GM21381 (cell line): ENCODE measurements around the gene ALDH3A1.

ENCODE experiments used
- ATAC-seq: cut with Tn5 transposase; IDR thresholded peaks from one replicate; pipeline ENCODE4 v1.9.1; 2021; ENCODE audit warnings: mild to moderate bottlenecking, moderate library complexity; ENCODE audit not compliant: unreplicated experiment

Gene ALDH3A1

DNA sequence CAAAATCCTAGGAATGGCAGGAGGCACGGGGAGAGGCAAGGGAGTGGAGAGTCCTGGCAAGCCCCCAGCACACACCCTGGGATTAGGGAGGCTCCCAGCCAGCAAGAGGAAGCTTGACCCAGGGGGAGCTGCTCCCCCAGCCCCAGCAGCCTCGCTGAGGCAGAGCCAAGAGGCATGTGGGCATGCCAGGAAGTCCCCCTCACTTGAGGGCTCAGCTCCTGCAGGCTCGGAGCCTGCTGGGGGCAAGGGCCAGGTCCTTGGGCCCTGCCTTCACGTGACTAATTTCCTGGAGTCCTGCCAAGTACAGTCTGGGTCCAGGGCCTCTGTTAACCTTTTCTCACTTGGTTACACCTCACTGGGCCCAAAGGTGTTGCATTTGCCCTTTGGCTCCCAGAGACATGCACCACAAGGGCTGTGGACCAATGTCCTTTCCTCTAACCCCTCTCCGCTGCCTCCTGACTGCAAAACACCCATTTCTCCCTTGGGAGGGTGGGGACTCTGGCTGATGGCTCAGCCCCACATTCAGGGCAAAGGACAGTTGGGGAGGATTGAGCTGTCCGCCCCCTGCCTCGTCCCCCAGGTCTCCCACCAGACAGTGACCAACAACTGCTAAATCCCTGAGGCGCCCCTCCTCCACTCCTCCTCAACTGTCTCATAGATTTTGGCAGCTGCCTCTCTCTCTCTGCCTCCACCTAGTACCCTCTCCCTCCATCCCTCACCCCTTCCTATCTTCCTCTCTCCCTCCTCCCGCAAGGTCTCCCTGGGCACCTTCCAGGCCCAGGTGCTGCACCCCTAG, 27.3 kb downstream of the ALDH3A1 start:
- no peak for ATAC-seq

DNA sequence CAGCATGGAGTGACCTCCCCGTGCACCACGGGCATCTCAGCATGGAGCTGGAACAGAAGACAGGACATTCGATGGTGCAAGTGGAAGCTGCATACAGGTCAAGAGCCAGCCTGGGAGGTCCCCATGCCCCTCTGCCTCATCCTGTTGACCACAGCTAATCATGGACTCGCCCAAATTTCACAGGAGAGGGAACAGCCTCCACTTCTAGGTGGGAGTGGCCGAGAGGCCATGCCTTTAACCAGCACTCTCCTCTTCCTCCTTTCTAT, 28.0 kb downstream of the ALDH3A1 start:
- ATAC-seq = no peak

DNA sequence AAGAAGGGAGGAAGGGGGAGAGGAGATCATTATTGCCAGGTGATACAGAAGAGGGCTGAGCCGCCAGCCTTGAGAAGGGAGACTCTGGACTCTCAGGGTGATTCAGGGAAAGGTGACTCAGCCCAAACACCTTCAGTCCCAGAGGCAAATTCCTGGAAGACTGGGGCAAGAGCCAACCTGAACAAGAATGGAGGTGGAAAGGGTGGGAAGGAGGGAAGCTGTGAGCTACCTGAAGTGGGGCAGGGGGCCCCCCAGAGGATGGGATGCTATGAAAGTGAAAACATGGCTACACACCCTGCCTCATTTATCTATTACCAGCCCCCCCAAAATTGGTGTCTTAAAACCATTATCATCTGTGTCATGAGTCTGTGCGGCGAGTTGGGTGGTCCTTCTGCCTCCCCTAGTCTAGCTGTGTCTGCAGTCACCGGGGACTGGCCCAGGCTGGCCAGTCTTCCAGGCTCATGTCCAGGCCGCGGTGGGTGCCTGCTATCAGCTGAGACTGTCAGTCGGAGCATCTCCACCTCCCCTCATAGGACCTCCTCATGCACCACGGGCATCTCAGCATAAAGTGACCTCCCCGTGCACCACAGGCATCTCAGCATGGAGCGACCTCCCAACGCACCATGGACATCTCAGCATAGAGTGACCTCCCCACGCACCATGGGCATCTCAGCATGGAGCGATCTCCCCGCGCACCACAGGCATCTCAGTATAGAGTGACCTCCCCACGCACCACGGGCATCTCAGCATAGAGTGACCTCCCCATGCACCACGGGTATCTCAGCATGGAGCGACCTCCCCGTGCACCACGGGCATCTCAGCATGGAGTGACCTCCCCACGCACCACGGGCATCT, 28.5 kb downstream of the ALDH3A1 start:
- no peak for ATAC-seq

DNA sequence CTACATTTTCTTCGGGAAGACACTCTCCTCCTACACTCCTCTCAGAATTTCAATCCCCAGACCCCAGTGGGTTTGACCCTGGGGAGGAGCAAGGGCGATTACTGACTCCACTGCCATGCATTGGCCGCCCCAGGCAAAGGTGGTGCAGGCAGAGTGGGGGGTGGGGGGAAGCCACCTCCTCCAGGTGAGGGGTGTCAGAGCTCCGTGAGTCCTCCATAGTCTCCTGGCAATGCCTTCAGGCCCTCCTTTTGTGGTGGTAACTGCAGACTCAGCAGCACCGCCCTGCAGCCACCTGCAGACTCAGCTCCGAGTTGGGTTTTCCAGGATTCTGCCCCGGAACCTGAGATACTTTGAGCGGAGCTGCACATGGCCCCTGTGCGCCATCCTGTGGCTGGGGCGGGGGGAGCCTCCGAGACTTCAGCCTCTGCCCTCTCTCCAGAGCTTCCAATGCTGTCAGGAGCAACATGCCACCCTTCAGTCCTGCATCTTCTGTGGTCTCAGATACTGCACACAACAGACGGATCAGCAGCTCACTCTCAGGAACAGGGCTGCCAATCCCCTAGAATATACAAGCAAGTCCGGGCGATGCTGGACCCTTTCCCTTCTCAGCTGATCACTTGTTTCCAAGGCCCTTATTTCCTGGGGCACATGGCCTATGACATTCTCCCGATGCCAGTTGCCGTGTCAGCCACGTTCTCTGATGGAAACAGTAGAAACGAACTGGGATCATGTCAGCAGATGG, 29.3 kb downstream of the ALDH3A1 start:
- no peak for ATAC-seq

GRCh38 chr17:19718041-19718612, 30.0 kb downstream of the ALDH3A1 start:
- no peak for ATAC-seq

DNA sequence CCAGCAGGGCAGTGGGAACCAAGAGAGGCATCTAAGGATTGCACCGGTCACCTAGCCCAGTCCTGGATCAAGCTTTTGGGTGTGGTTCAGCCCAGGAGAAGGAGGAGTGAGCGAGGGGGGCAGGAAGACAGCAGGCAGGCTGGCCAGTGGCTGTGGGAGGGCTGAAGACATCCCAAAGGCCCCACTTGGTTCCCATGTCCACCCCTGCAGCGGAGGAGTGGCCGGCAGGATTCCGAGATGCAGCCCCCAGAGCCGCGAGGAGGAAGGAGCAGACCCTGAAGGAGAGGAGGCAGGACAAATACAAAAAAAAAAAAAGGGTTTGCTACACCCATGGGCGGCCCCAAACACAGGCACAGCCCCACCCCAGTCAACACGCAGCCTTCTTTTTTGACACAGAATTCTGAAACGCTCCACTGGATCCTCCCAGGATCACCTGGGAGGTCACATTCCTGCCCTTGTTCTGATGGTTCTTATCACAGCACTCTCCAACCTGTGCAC, 30.6 kb downstream of the ALDH3A1 start:
- no peak for ATAC-seq

DNA sequence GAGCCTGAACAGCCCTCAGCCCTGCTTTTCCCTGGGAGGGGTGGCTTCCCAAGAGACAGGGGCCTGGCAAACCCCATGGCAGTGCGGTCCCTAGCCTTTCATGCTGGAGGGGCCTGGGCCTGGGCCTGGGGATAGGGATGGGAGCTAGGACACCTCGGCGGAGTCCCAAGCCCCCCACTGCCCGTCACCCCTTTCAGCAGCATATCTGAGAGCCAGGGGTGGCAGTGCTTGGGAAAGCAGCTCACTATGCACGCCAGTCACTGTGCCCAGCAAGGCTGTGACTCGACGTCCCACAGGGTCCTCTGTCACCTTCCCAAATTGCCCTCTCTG, 31.1 kb downstream of the ALDH3A1 start:
- ATAC-seq = no peak

DNA sequence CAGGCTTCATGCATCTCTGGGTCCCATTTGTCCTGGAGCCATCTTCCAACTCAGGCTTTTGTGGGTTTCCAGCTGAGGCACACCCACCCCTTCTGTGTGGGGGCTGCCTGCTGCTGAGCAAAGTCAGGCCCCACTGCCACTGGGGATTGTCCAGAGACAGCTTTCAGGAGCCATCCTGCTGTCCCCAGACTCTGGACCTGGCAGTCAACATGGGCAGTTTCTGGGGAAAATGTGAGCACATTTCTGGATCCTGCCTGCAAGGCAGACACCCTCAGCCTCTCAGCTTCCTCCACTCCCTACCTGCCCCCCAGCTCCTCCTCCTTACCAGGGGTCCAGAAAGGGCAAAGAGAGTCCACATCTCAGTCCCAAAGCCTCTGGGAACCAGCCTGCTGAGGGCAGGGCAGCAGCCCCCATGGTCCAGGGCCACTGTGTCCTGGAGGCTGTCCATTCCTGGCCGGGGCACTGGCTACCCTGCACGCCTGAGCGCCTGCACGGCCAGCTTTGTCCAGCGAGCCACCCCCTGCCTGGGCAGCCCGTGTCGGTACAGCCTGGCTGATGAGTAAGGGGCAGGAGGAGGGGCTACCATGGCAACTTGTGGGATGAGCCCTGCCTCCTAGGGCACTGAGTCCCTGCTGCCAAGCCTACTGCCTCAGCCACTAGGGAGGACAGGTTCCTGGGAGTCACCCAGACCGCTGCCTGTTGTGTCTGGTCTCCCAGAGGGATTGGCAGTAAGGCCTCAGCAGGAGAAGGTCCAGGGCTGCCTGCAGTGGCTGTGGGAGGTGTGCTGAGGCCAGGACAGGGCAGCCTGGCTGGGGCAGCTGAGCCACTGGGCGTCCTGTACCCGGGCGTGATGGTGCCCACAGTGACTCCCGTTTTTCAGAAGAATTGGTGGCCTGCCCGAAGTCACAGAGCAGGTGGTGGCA, 31.7 kb downstream of the ALDH3A1 start, which contains the start of gene SLC47A2:
SLC47A2 (minus strand) TSS at position 477 of the 923 bp plus-strand sequence; CDS start at position 448, 29 bp downstream.
- ATAC-seq = no peak

GRCh38 chr17:19714542-19715411, 33.3 kb downstream of the ALDH3A1 start:
- ATAC-seq = no peak

DNA sequence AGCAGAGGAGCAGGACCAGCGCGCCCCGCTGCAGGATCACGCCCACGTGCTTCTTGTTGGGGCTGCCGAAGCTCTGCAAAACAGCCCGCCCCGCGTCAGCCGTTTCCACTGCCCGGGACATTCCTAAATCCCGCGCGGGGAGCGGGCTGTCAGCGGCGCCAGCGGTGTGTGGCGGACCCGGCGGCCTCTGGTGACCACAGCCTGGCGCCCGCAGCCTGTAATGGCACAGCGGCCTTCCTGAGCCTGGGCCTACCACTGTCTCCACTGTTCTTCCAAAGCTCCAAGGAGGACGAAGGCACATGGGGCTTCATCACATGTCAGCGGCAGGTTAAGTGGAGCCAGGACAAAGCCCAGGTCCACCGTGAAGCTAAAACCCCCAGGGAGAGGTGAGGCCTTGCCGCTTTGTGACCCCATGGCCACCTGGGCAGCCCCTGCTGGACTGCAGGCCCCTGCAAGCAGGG, 34.2 kb downstream of the ALDH3A1 start:
- ATAC-seq = no peak

DNA sequence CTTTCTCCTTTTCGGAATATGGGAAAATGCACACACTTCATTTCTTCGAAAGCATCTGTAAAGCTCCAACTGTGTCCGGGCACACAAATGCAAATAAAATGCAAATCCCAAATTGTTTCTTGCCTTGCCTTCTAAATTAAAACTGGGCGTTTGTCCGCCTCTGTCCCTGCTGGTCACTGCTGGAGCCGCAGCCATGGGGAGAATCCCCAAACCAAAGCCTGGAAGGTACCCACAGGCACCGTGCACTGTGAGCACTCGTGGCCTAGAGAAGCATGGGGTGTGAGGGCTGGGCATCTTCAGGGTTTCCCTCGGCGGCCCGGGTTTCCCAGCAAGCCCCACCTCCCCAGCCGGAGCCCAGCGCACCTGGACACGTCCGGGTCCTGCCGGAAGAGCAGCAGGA, 34.6 kb downstream of the ALDH3A1 start:
- no peak for ATAC-seq

GRCh38 chr17:19712436-19713004, 35.6 kb downstream of the ALDH3A1 start:
- ATAC-seq = no peak

DNA sequence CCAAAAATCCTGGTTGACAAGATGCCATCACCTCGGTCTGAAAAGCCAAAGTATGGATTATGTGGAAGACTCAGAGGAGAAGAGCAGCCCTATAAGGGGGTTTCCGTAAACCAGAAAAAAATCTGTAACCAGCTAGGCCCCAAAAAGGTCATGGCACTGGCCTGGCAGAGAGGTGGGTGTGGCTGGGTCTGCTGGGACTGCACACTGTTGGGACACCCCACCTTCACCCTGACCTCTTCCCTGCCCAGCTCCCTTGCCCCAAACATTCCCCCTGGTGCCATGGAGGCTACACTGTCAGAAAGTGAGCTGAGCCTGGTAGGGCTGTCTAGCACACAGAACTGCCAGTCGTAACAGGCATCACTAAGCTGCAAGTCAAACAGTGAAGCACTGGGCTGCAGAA, 38.3 kb downstream of the ALDH3A1 start:
- no peak for ATAC-seq

DNA sequence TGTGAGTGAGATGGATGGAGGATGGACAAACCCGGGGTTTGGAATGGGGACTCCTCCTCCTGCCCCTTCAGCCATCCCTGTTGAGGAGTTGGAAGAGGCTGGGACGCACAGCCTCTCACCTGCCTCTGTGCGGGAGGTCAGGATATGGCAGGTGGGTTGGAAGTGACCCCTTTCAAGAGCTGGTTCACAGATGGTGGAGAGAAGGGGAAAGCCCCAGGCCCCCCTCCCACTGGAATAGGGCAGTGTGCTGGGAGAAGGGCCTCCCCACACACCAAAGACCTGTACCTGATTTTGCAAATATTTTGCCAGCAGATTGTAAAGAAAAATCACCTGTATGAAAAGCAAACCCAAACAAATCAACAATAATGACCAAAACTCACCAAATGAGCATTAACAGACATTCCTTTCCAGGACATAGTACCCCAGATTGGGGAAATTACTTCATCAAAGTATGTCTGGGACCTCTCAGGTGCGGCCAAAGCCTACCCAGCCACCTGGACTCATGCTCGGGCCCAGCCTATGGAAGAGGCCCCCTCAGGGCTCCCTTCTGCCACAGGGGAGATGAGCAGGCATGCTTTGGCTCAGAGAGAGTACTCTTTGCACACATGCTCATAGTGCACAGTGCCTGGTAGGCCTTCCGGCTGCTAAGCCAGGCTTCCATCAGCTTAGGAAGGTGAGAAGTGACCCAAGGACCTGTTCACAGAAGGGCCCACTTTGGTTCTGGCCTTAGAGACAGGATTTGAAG, 39.5 kb downstream of the ALDH3A1 start:
- no peak for ATAC-seq

GRCh38 chr17:19707728-19708221, 40.3 kb downstream of the ALDH3A1 start:
- ATAC-seq = no peak

DNA sequence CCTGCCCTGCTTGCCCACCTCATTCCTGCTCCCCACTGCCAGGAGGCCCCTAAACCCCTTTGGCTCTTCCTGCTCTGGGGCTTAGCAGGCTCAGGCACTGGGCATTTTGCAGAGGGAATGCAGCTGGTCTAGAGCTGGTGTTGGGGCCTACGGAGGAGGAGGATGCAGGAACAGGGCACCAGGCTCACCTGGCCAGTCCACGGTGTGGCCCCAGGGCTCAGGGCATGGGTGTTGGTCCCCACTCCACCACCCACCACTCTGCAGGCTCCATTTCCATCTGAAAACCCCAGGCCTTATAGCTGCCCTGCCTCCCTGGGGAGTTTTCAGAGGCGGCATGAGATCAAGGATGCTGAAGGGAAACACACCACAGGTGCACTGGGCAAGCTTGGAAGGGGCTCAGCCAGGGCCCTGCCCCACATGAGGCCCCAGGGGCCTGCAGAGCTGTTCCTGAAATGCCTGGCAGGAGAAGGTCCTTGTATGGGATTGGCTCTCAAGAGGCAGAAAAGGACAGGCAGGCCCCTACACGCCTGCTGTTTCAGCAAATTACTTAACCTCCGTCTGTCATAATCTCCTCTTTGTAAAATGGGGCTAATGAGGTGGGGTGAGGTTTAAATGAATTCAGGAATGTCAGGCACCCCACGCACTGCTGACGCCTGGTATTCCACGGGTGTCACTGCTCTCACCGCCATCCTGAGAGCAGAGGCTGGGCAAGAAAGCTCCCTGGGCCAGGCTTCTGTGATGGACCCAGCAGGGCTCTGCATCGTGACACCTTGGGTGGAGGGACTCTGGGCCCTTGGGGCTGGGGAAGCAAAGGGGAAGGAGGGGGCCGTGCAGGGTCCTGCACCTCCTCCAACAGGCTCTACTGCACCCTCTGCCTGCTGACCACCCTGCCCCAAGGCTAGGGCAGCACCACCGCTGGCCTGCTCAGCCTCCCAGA, 41.0 kb downstream of the ALDH3A1 start:
- no peak for ATAC-seq
